HG02623 (cell line): ENCODE results near the gene ZRANB1.

Source experiments
- ATAC-seq: cut with Tn5 transposase; IDR thresholded peaks from one replicate; pipeline ENCODE4 v1.9.1; 2021; ENCODE audit warnings: moderate library complexity; ENCODE audit not compliant: unreplicated experiment

ZRANB1 gene

GRCh38 chr10:124918906-124919305 lies 23.0 kb upstream of the ZRANB1 start:
- ATAC-seq: no peak

GRCh38 chr10:124921261-124921660 lies 20.7 kb upstream of the ZRANB1 start:
- no peak for ATAC-seq

GRCh38 chr10:124923684-124924083 lies 18.2 kb upstream of the ZRANB1 start:
- no peak for ATAC-seq

- no peak for ATAC-seq
Measured at GRCh38 chr10:124926548-124926947, 15.4 kb upstream of the ZRANB1 start.

- no peak for ATAC-seq
Measured at GRCh38 chr10:124928087-124928486, 13.8 kb upstream of the ZRANB1 start.

GRCh38 chr10:124928545-124928944 lies 13.4 kb upstream of the ZRANB1 start:
- no peak for ATAC-seq

- no peak for ATAC-seq
Measured at GRCh38 chr10:124935946-124936345, 6.0 kb upstream of the ZRANB1 start.

- no peak for ATAC-seq
Measured at GRCh38 chr10:124936813-124937212, 5.1 kb upstream of the ZRANB1 start.

GRCh38 chr10:124939290-124939689 lies 2.6 kb upstream of the ZRANB1 start:
- no peak for ATAC-seq

- no peak for ATAC-seq
Measured at GRCh38 chr10:124942317-124943169, 620 bp downstream of the ZRANB1 start.

GRCh38 chr10:124943301-124944092 lies 1.6 kb downstream of the ZRANB1 start:
- ATAC-seq: no peak

GRCh38 chr10:124944982-124945381 lies 3.1 kb downstream of the ZRANB1 start:
- ATAC-seq: no peak

GRCh38 chr10:124946945-124947344 lies 5.0 kb downstream of the ZRANB1 start:
- no peak for ATAC-seq

- no peak for ATAC-seq
Measured at GRCh38 chr10:124949543-124949942, 7.6 kb downstream of the ZRANB1 start.

GRCh38 chr10:124952123-124952522 lies 10.2 kb downstream of the ZRANB1 start:
- ATAC-seq: no peak

- ATAC-seq: no peak
Measured at GRCh38 chr10:124953421-124953820, 11.5 kb downstream of the ZRANB1 start.

GRCh38 chr10:124955243-124955642 lies 13.3 kb downstream of the ZRANB1 start:
- ATAC-seq: no peak

GRCh38 chr10:124955868-124956267 lies 13.9 kb downstream of the ZRANB1 start:
- ATAC-seq: no peak

GRCh38 chr10:124956764-124957163 lies 14.8 kb downstream of the ZRANB1 start:
- no peak for ATAC-seq

GRCh38 chr10:124957404-124957947 lies 15.6 kb downstream of the ZRANB1 start:
- ATAC-seq: no peak

- ATAC-seq: no peak
Measured at GRCh38 chr10:124959564-124959963, 17.6 kb downstream of the ZRANB1 start.

GRCh38 chr10:124961248-124961570 lies 19.3 kb downstream of the ZRANB1 start:
- ATAC-seq: no peak
